GM21381 (cell line): ENCODE results near the gene MPG.

Experiments
- ATAC-seq: cut with Tn5 transposase; IDR thresholded peaks from one replicate; pipeline ENCODE4 v1.9.1; 2021; ENCODE audit warnings: mild to moderate bottlenecking, moderate library complexity; ENCODE audit not compliant: unreplicated experiment

Gene MPG

DNA sequence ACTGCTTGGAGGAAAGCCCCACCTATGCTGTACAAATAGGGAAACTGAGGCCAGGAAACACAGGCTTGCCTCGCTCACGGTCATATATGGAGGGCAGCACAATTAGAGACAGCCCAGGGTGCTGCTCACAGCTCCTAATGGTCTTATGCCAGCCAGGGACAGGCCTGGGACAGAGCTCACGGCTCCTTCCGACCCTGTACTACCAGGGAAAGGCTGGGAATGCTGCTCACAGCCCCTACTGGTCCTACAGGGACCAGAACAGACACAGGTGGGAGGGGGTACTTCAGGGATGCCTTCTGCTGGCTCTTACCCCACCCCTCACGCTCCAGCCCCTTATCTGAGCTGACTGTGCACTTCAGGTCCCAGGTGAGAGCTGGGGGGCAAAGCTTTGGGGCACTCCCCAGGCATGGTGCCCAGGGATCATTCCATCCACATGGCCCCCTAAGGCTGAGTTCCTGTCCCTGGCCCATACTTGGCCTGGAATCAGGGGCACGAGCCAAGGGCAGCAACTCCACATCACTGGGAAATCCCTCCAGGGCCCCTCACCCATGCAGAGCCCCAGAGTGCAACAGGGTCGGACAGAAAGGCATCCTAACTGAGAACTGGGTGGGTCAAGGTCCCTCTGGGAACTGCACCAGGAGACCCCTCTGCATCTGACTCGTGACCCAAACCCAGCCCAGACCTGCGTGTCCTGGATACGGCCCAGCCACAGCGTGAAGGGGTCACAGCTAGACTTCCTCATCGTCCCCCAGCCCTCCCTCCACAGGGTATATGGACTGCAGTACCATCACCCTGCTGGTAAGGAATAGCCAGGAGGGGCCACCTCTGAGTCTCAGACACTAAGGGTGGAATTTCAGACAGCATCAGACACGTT lies 11.5 kb upstream of the MPG start:
- ATAC-seq = no peak

DNA sequence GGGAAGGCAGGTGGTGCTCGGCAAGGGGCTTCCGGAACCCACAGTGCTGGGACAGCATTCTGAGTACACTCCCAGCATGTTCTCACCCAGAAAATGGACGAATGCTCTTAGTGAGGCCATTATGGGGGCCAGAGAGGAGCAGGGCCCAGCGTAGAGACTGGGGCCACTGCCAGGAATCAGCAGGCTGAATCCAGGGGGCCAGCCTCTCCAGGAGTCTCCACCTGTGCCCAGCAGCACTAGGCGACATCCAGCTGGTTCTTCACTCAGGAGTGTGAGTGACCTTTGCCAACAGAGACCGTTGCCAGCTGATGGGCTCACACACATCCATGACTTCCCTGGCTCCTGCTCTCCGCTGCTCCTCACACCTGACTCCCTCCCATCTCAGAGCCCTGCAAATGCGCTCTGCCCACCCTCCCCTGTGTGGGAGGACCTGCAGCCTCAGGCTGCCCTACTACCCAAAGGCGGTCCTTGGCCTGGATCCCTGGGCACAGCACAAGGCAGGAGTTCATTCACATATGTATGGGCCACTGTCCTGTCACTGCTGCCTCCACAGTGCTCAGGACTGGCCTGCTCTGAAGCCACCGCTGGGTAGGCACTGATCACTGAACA lies 10.7 kb upstream of the MPG start:
- ATAC-seq = no peak

DNA sequence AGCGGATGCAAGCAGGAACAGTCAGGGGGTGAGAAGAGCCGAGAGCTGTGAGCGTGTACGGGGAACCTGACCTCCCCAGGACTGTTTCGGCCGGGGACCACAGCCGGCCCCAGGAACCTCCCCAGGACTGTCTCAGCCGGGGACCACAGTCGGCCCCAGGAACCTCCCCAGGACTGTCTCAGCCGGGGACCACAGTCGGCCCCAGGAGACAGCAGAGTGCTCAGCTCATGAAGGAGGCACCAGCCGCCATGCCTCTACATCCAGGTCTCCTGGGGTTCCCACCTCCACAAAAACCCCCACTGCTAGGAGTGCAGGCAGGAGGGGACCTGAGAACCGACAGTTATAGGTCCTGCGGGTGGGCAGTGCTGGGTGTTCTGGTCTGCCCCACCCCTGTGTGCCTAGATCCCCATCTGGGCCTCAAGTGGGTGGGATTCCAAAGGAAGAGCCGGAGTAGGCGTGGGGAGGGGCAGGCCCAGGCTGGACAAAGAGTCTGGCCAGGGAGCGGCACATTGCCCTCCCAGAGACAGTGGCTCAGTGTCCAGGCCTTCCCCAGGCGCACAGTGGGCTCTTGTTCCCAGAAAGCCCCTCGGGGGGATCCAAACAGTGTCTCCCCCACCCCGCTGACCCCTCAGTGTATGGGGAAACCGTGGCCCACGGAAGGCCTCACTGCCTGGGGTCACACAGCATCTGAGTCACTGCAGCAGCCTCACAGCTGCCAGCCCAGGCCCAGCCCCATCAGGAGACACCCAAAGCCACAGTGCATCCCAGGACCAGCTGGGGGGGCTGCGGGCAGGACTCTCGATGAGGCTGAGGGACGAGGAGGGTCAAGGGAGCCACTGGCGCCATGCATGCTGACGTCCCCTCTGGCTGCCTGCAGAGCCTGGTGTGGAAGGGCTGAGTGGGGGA lies 9.9 kb upstream of the MPG start:
- no peak for ATAC-seq

DNA sequence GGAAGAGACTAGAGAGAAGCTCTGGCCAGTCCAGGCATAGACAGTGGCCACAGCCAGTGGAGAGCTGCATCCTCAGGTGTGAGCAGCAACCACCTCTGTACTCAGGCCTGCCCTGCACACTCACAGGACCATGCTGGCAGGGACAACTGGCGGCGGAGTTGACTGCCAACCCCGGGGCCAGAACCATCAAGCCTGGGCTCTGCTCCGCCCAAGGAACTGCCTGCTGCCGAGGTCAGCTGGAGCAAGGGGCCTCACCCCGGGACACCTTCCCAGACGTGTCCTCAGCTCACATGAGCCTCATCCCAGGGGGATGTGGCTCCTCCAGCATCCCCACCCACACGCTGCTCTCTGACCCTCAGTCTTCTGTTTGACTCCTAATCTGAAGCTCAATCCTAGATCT lies 8.8 kb upstream of the MPG start:
- no peak for ATAC-seq

DNA sequence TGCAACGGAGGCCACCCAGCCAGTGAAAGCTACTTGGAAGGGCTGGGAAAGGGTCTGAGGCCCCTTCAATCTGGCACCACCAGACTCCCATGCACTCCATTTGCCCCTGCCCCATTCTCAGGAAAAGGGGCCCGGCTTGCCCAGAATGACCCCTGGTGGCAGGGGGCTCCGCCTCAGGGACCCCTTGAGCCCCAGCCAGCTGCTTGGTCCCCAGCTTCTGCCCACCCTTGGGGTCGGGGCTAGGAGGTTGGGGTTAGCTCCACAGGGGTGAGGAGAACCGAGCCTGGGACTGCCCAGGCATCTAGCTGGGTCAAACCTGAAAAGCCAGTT lies 6.8 kb upstream of the MPG start:
- no peak for ATAC-seq

DNA sequence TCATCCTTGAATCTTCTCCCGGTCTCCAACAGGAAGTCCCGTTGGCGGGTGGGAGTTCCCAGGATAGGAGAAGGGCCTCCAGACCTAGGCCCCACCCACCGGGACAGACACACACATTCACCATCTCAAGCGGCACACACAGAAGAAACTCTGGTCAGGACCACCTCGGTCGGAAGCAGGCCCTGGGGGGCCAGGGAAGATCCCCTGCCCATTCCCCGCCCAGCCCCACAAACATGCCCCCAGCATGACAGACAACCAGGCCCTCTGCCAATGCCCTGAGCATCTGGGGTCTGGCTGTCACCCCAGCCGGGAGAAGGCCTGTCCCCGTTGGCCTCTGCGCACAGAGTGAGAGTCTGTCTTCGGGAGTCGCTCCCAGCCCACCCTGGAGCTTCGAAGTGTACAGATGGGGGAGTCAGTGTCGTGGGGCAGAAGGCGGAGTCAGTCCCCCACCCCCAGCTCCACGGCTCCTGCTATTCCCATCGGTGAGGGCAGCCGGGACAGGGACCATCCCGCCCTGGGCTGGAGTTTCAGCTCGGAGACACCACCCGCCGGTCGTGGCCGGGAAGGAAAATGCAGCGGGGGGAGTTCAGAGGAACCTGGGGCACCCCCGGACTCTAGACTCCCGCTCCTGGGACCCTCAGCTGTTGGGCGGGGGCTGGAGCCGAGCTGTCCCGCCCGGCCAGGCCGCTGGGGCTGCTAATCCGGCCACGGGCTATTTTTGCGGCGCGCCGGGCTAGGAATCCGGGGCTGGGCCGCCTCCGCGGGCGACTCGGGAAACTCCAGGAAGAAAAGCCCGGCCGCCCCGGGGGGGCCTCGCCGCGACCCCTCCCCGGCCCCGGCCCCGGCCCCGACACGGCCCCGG lies 6.3 kb upstream of the MPG start:
- no peak for ATAC-seq

DNA sequence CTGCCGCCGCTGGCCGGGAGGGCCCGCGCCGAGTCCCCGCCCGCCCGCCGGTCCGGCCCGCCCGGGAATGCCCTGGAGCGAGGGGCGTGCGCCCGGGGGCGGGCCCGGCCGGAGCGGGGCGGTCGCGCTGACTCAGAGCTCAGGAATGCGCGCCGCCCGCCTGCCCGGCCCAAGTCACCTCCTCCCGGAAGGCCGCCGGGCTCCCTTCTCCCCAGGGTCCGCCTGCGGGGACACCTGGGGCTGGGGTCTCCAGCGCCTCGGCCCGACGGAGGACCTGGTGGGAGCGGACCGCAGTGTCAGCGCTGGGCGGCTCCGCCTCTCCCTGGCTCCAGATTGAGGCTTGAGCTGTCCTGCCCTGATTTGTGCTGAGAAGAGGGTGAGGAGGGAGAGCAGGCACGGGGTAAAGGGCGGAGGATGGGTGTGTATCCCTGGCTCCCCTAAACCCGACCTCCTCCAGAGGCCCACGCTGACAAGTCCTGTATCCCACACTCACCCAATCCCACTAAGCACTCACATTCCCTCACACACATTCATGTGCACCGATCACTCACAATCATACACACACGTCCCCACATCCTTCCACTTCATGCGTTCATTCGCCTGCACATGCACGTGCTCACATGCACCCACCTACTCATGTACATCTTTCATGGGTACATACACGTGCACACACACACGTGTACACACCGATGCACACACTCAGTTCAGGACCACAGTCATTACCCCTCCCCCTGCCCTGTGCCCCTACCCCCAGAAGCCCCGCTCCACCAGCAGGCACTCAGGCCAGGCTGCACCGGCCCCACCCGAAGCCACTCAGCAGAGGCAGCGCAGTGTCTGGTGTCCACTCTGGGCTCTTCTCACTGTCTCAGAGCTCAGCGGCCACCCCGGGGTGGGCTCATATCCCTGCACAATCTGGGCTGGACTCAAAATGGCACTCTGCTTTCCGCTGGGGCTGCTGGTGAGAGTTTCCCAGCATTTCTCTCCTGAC lies 5.2 kb upstream of the MPG start, which contains the start of gene RHBDF1:
RHBDF1 (minus strand) TSS at position 71 of the 988 bp plus-strand sequence. CDS start 7,616 bp downstream, outside the sequence.
- ATAC-seq = no peak

DNA sequence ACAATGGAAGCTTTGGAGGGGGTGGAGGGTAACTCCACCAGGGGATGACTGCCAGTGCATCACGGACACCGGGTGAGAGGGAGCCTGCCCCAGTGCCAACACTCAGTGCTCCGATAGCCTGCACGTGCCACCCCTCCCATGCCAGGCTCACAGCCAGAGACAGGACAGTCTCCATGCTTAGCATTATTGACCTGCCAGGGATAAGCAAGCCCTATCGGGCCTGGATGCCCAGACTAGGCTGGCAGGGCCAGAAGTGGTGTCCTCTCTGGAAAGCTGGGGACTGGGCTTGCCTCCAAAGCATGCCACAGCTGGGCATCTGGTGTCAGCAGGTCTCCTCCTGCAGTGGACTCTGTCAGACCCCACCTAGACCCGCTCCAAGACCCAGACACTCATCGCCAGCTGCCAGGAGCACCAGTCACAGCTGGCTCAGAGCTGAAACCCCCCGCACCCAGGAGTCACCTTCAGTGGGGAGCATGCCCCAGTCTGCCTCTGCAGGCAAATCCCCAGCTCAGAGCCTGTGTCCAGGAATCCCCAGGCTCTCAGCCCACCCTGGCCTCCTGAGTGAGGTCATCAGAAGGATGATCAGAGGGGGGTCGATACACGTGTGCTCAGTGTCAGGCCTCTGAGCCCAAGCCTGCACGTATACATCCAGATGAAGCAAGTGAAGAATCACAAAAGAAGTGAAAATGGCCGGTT lies 3.8 kb upstream of the MPG start:
- no peak for ATAC-seq

DNA sequence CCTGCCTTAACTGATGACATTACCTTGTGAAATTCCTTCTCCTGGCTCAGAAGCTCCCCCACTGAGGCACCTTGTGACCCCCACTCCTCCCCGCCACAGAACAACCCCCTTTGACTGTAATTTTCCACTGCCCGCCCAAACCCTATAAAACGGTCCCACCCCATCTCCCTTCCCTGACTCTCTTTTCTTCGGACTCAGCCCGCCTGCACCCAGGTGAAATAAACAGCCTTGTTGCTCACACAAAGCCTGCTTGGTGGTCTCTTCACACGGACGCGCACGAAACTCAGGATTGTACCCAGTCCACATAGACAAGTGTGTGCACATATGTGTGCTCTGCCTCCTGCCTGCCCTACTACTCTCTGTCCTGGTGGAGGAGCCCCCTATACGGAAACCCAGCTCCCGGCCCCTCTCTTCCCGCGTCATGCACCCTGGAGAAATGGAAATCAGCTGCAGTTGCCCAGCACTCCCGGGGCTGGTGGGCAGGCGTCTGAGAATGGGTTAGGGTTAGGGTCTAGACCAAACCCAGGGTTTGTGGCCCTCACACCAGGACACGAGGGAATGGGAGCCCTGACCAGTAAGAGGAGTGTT lies 3.2 kb upstream of the MPG start:
- ATAC-seq = no peak

DNA sequence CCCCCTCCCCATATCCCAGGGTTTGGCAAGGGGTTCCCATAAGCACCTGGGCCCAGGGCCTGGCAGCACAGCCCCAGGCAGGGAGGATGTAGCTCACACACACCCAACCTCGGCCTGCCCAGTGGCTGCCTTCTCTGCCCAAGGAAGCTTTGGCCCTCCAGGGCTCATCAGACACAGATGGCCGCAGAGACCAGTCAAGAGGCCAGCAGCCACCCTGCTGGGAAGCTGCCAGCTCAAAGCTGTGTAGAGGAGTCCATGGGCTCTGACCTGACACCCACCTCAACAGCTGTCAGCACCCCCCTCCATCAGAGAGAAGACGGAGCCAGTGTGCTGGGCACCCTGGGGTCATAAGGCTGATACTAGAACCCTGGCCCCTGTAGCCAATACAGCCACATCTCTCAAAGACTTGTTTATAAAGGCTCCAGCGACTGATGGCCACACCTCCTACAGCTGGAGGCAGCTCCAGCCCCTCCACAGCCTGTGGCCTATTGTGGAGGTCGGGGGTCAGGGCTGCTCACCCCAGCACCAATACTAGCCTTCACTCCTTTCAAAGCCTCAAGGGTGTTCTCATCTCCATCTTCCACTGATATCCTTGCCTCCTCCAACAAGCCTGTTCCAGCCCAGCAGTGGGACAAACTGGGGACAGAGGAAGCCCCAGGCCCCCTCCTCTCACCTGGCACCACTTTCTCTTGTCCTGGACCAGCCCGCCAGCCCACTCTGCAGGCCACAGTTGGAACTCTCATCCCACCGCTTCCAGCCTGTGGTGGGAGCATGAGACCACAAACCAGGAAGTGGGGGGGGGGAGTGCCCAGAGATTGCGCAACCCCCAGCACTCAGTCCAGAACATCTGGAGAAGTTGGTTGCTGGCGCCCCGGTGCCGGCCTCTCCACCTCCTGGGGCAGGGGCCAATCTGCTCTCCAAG lies 2.2 kb upstream of the MPG start:
- no peak for ATAC-seq

DNA sequence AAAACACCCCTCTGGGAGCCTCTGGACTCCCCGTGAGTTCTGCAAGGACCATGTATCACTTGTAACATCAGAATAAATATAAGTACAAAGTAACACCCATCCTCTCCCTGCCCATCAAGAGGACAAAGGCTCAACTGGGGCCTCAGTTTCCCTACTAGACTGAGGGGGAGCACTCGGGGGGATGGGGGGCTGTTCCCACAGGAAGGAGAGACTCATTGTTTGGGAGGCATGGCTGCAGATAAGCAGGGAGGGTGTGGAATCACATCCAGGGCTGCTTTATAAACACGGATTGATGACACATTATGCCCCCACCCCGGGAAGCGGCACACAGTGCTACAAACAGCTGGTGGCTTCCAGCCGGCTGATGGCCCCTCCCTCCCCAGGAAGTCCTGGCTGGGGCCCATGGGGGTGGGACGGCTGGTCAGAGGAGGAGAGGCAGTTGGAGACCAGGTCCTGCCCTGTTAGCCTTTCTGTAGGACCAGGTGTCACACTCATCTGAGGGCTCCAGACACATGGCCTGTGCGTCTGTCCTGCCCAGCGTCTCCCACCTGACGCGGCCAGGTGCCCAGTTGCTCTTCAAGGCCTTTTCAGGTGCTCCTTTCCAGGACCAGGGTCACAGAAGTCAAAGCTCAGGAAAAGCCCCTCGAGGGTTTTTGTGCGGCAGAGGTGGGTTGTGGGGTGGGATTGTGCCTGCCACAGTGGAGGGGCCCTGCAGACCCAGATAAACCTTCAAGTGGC lies 1.3 kb upstream of the MPG start:
- ATAC-seq = no peak

DNA sequence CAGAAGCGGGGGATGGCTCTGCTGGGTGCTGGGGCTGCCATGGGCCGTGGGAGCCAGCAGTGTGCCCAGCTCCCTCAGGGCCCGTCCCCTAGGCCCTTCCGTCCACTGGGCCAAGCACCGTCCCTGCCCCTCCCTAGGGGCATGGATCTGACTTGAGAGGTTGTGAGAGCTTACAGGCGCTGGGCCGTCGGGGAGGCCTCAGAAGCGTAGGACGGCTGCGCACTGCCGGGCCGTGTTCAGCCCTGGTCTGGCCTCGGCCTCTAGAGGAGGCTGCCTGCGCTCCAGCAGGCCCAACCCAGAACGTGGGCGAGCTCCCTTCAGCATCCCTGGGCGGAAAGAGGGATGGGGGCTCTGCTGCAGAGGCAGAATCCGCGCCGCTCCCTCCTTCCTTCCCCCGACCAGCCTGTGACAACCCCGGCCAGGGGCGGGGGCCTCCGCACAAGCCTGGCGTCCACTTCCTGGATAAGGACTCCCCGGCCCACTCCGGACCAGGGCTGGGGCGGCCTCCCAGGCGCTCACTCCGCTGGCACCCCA lies 685 bp upstream of the MPG start:
- peak; percentile 27 for ATAC-seq

DNA sequence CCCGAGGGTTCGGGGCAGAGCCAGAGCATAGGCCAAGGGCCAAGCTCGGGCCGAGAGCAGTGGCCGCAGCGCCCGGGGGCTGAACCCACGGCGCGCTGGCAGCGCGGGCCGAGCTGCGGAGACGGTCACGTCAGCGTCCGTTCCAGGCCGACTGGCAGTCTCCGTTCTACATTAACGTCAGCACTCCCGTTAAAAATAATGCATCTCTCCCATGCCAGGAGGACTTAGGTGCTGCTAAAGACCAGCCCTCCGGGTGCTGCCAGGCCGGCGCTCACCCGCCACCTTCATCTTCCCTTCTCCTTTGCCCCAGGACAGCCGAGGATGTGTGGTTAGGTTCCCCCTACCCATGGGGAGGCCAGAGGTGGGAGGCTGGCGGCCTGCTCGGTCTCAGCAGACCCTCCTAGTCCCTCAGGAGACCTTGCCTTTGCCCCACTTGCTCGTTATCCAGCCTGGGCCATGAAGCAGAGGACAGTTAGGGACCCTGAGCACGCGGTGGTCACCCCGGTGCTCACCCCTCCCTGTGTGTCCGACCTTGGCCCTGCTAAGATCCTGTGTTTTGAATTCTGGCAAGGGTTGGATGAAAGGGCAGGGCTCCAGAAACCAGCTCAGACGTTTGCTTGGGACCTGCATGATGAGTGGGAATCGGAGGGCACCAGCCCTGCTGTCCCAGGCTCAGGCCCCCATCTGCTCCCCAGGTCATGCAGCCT lies 572 bp downstream of the MPG start:
- no peak for ATAC-seq

DNA sequence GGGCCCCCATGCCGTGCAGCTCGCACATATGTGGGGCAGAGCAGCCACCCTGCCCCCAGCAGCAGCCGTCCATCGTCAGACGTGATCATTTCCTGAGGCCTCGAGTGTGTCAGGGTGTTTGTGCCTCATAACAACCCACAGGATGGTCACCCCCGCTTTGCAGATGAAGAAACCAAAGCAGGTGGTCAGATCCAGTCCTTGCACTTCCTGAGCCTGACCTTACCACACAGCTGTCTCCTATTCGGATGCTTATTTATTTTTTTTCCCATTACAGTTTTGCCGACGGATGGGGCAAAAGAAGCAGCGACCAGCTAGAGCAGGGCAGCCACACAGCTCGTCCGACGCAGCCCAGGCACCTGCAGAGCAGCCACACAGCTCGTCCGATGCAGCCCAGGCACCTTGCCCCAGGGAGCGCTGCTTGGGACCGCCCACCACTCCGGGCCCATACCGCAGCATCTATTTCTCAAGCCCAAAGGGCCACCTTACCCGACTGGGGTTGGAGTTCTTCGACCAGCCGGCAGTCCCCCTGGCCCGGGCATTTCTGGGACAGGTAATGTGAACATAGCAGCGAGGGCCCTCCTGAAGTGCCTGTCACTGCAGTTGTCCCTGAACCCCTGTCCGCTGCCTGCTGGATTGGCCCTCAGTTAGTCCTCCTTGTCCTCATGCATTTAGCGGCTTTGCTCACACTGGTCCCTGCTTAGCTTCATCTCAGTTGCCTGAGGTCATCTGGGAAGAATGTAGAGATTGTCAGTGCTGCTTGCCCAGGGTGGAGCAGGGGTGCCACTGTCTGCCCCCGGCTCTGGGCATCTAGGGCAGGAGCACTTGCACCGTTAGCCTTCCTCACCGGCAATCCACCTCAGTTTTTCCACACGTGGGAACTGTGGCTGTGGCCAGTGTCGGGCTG lies 1.4 kb downstream of the MPG start:
- ATAC-seq = no peak
